ENCODE data around the gene PLA2G4A.

- TF ChIP-seq CTCF (IDR thresholded peaks at IDR 0.05) (no peak), POLR2A (IDR thresholded peaks at IDR 0.05) (no peak)
Observed at GRCh38 chr1:186976700-186977099, 148.0 kb downstream of the PLA2G4A start.
